HUES48 (cell line): ENCODE measurements around the gene RNF34.
"Not testable (repeated sequence)": the region's sequence is repeated elsewhere in the genome, so short reads cannot be mapped to it uniquely, and the experiment has no call there.

ENCODE experiments used
- H3K27ac ChIP-seq: one replicate; pipeline ENCODE4 v1.7.0; 2013; ENCODE audit warnings: low read depth, low read length, inconsistent platforms
- H3K27me3 ChIP-seq: 2 replicates; pipeline ENCODE4 v1.6.1; 2013; ENCODE audit warnings: mild to moderate bottlenecking, low read length; ENCODE audit not compliant: control insufficient read depth, insufficient read depth
- H3K36me3 ChIP-seq: 2 replicates; pipeline ENCODE4 v1.6.1; 2013; ENCODE audit warnings: low read length; ENCODE audit not compliant: control insufficient read depth, insufficient read depth
- H3K4me1 ChIP-seq: 2 replicates; pipeline ENCODE4 v1.6.1; 2013; ENCODE audit warnings: mild to moderate bottlenecking, low read length; ENCODE audit not compliant: control insufficient read depth, insufficient read depth
- H3K4me3 ChIP-seq: 2 replicates; pipeline ENCODE4 v1.5.1; 2013; ENCODE audit warnings: mild to moderate bottlenecking, low read depth, low read length
- H3K9ac ChIP-seq: 2 replicates; pipeline ENCODE4 v1.6.1; 2013; ENCODE audit warnings: mild to moderate bottlenecking, low read depth, low read length, moderate library complexity
- H3K9me3 ChIP-seq: 2 replicates; pipeline ENCODE4 v1.6.1; 2013; ENCODE audit warnings: low read length; ENCODE audit not compliant: control insufficient read depth, insufficient read depth

RNF34 gene

GRCh38 chr12:121371404-121371803 lies 28.5 kb upstream of the RNF34 start:
- Histone ChIP-seq H3K4me1 (no peaks in the 10 kb centered on the region), H3K4me3 (no peak overlapping the region), H3K27me3 (no peaks in the 10 kb centered on the region), H3K36me3 (no peaks in the 10 kb centered on the region), H3K9ac (no peak overlapping the region), H3K9me3 (no peaks in the 10 kb centered on the region), H3K27ac (no peak overlapping the region)

DNA sequence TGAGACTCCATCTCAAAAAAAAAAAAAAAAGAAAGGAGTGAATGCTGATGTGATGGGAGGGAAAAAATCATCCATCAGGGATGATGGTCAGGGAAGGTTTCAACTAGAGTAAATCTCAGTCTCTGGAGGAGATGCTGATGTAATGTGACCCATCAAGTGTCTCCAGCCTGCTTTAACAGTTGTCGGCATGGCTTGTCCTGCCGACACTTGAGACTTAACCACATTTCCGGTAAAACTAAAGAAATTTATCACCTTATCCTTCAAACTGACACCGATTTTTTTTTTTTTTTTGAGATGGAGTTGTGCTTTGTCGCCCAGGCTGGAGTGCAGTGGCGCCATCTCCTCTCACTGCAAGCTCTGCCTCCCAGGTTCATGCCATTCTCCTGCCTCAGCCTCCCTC lies 26.2 kb upstream of the RNF34 start:
- Histone ChIP-seq H3K9ac (no peak overlapping the region), H3K27me3 (no peaks in the 10 kb centered on the region), H3K9me3 (no peaks in the 10 kb centered on the region), H3K36me3 (no peaks in the 10 kb centered on the region), H3K4me3 (no peak overlapping the region), H3K27ac (no peak overlapping the region), H3K4me1 (no peaks in the 10 kb centered on the region)

- not testable (repeated sequence) for H3K9me3 ChIP-seq, H3K36me3 ChIP-seq, H3K4me3 ChIP-seq, H3K27me3 ChIP-seq, H3K9ac ChIP-seq, H3K27ac ChIP-seq, H3K4me1 ChIP-seq
Observed at GRCh38 chr12:121374336-121374735, 25.6 kb upstream of the RNF34 start.

- not testable (repeated sequence) for H3K36me3 ChIP-seq, H3K4me1 ChIP-seq, H3K27me3 ChIP-seq, H3K9me3 ChIP-seq, H3K4me3 ChIP-seq, H3K9ac ChIP-seq, H3K27ac ChIP-seq
Observed at GRCh38 chr12:121374945-121375584, 24.9 kb upstream of the RNF34 start.

DNA sequence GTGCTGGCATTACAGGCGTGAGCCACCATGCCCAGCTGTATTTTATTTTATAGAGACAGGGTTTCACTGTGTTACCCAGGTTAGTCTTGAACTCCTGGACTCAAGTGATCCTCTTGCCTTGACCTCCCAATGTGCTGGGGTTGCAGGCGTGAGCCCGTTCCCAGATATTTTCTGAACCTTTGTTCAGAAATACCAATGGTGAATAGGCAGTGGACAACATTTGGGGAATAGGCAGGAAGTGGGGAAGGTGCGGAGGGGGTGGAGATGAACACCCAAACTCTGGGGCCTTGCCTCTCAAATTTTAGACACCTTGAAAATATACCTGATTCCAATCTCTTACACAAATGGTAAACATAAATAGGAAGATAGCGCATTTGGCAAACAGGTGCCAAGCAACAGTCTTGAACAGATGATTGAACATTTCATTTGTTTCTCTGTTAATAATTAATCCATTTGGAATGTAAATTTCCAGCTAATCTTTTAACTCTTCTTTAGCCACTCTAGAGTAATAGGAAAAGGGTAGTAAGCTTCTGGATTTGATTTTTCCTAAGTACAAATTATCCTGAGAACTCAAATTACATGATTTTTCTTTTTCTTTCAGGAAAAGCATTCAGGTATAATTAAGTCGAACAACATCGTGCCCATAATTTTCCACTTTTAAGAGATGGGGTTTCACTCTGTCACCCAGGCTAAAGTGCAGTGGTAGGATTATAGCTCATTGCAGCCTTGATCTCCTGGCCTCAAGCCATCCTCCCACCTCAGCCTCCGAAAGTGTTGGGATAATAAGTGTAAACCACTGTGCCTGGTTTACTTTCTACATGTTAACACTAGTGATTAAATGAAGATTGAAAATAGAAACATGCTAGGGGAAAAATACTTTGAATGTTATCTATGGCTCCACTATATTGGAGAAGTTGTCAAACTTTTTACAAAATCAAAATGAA lies 22.9 kb upstream of the RNF34 start:
- Histone ChIP-seq H3K9ac (no peak overlapping the region), H3K36me3 (no peaks in the 10 kb centered on the region), H3K4me3 (no peak overlapping the region), H3K9me3 (no peaks in the 10 kb centered on the region), H3K27me3 (no peaks in the 10 kb centered on the region), H3K4me1 (no peaks in the 10 kb centered on the region), H3K27ac (no peak overlapping the region)

GRCh38 chr12:121378736-121379135 lies 21.2 kb upstream of the RNF34 start:
- Histone ChIP-seq H3K36me3 (no peaks in the 10 kb centered on the region), H3K27ac (no peak overlapping the region), H3K27me3 (no peaks in the 10 kb centered on the region), H3K4me1 (no peaks in the 10 kb centered on the region), H3K9me3 (no peaks in the 10 kb centered on the region), H3K9ac (no peak overlapping the region), H3K4me3 (no peak overlapping the region)

DNA sequence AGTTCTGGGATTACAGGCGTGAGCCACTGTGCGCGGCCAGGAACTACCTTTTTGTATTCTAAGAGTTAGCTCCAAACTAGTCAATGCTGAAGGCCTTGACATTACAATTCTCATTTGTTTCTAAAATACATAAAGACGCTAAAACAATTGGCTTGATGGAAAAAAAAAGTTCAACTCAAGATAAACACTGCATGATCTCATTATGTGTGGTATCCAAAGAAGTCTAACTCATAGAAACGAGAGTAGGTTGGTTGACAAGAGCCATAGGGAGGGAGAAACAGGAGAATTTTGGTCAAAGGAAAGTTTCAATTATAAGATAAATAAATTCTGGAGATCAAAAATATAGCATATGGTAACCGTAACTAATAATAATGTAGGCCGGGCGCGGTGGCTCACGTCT lies 20.0 kb upstream of the RNF34 start:
- H3K4me3 ChIP-seq: no peak overlapping the region
- H3K4me1 ChIP-seq: no peaks in the 10 kb centered on the region
- no peaks in the 10 kb centered on the region for H3K27me3 ChIP-seq
- no peak overlapping the region for H3K27ac ChIP-seq
- H3K9ac ChIP-seq: no peak overlapping the region
- H3K36me3 ChIP-seq: no peaks in the 10 kb centered on the region
- no peaks in the 10 kb centered on the region for H3K9me3 ChIP-seq

DNA sequence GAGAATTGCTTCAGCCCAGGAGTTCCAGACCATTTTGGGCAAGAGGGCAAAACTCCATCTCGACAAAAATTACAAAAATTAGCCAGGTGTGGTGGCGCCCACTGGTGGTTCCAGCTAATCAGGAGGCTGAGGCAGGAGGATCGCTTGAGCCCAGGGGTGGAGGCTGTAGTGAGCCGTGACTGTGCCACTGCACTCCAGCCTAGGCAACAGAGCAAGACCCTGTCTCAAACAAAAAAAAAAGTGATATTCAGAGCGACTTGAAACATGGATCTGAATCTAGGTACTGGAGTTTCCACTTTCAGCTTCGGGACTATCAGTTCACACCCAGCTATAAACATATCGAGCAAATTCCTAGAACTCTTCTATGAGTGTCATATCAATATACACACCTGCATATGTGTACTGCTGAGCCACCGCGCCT lies 16.3 kb upstream of the RNF34 start:
- Histone ChIP-seq H3K27ac (no peak overlapping the region), H3K4me1 (no peaks in the 10 kb centered on the region), H3K27me3 (no peaks in the 10 kb centered on the region), H3K9ac (no peak overlapping the region), H3K36me3 (no peaks in the 10 kb centered on the region), H3K4me3 (no peak overlapping the region), H3K9me3 (no peaks in the 10 kb centered on the region)

DNA sequence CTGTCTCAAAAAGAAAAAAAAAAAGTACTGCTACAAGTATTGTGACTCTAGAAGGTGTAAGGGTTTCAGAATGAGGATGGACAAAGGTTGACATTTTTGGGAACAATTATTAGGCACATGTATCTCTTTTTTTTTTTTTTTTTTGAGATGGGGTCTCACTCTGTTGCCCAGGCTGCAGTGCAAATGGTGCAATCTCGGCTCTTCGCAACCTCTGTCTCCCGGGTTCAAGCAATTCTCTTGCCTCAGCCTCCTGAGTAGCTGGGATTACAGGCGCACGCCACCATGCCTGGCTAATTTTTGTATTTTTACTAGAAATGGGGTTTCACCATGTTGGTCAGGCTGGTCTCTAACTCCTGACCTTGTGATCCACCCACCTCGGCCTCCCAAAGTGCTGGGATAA lies 15.0 kb upstream of the RNF34 start:
- not testable (repeated sequence) for H3K36me3 ChIP-seq, H3K9ac ChIP-seq, H3K4me1 ChIP-seq, H3K27me3 ChIP-seq, H3K27ac ChIP-seq, H3K9me3 ChIP-seq, H3K4me3 ChIP-seq

GRCh38 chr12:121388421-121388981 lies 11.4 kb upstream of the RNF34 start:
- no peaks in the 10 kb centered on the region for H3K27me3 ChIP-seq
- H3K27ac ChIP-seq: no peak overlapping the region
- H3K9me3 ChIP-seq: no peaks in the 10 kb centered on the region
- no peak overlapping the region for H3K4me3 ChIP-seq
- H3K36me3 ChIP-seq: no peaks in the 10 kb centered on the region
- no peak overlapping the region for H3K9ac ChIP-seq
- H3K4me1 ChIP-seq: no peaks in the 10 kb centered on the region

GRCh38 chr12:121390856-121391255 lies 9.1 kb upstream of the RNF34 start:
- H3K27ac ChIP-seq: no peak overlapping the region
- H3K4me3 ChIP-seq: no peak overlapping the region
- no peaks in the 10 kb centered on the region for H3K27me3 ChIP-seq
- H3K4me1 ChIP-seq: no peaks in the 10 kb centered on the region
- H3K9me3 ChIP-seq: no peaks in the 10 kb centered on the region
- H3K36me3 ChIP-seq: no peaks in the 10 kb centered on the region
- H3K9ac ChIP-seq: no peak overlapping the region
